Tibial artery (tissue), 4 donors: ENCODE measurements around the gene RELB.

Experiments used
- DNase-seq, 2 donors: peaks; one replicate each; pipeline ENCODE4 v3.0.0-alpha.2; 2019
- H3K27ac ChIP-seq, 2 donors: fragments of 200-600 bp; sonication (generic) in 1 of 2; 1 replicate in 1 of 2; 2 replicates in 1 of 2; pipeline ENCODE4 v1.5.1; 2018 to 2019; ENCODE audit warnings: mild to moderate bottlenecking in 1 of 2
- H3K27me3 ChIP-seq, 2 donors: fragments of 200-600 bp; sonication (generic) in 1 of 2; one replicate each; pipeline versions ENCODE4 v1.5.1 to v1.6.0; 2016 to 2019
- H3K36me3 ChIP-seq, 3 donors: fragments of 200-600 bp; sonication (generic) in 2 of 3; one replicate each; pipeline ENCODE4 v1.5.1; 2016 to 2019; ENCODE audit warnings: mild to moderate bottlenecking in 2 of 3
- H3K4me1 ChIP-seq, 4 donors: fragments of 200-600 bp; sonication (generic) in 2 of 4; 1 replicate in 3 of 4; 2 replicates in 1 of 4; pipeline ENCODE4 v1.5.1; 2016 to 2019
- H3K4me3 ChIP-seq, 2 donors: fragments of 200-600 bp; sonication (generic) in 1 of 2; 1 replicate in 1 of 2; 2 replicates in 1 of 2; pipeline ENCODE4 v1.5.1; 2018 to 2019; ENCODE audit warnings: mild to moderate bottlenecking in 2 of 2
- H3K9me3 ChIP-seq, 3 donors: fragments of 200-600 bp; sonication (generic) in 1 of 3; one replicate each; pipeline ENCODE4 v1.5.1; 2016 to 2019
- CTCF ChIP-seq, 2 experiments: fragments of 200-600 bp in 1 of 2; fragments of 450-650 bp in 1 of 2; IDR thresholded peaks; one replicate each; pipeline ENCODE4 v1.5.1; 2017 to 2019; ENCODE audit warnings: antibody characterized with exemption in 2 of 2, mild to moderate bottlenecking in 1 of 2, moderate library complexity in 1 of 2
- intact Hi-C: fragments of 100-400 bp; cut with DNase I; formaldehyde crosslinking; loops from one replicate; pipeline ENCODE4 v1.15.0; 2023; ENCODE audit warnings: low total_unique reads

The RELB gene

DNA sequence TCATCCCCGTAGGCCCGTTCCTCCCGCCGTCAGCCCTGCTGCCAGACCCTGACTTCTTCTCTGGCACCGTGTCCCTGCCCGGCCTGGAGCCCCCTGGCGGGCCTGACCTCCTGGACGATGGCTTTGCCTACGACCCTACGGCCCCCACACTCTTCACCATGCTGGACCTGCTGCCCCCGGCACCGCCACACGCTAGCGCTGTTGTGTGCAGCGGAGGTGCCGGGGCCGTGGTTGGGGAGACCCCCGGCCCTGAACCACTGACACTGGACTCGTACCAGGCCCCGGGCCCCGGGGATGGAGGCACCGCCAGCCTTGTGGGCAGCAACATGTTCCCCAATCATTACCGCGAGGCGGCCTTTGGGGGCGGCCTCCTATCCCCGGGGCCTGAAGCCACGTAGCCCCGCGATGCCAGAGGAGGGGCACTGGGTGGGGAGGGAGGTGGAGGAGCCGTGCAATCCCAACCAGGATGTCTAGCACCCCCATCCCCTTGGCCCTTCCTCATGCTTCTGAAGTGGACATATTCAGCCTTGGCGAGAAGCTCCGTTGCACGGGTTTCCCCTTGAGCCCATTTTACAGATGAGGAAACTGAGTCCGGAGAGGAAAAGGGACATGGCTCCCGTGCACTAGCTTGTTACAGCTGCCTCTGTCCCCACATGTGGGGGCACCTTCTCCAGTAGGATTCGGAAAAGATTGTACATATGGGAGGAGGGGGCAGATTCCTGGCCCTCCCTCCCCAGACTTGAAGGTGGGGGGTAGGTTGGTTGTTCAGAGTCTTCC lies 36.3 kb downstream of the RELB start:
- Histone ChIP-seq H3K4me1 (peaks cover 0 to 36% (median 30%) of the 10 kb centered on the region in 4 donors), H3K36me3 (peaks cover 21 to 60% (median 43%) of the 10 kb centered on the region in 3 donors), H3K27me3 (no peaks in the 10 kb centered on the region), H3K4me3 (no peak overlapping the region), H3K9me3 (no peaks in the 10 kb centered on the region), H3K27ac (no peak overlapping the region)
- DNase-seq = no peak
- intact Hi-C loops = no loop called here
- no peak for TF ChIP-seq CTCF (IDR thresholded peaks at IDR 0.05)

- Histone ChIP-seq H3K4me1 (peaks cover 0 to 38% (median 30%) of the 10 kb centered on the region in 4 donors), H3K27ac (peak within 1 kb of the TSS; percentile 73 to 92), H3K9me3 (no peaks in the 10 kb centered on the region), H3K36me3 (peaks cover 31 to 62% (median 53%) of the 10 kb centered on the region in 3 donors), H3K4me3 (peak within 1 kb of the TSS; percentile 66 to 85), H3K27me3 (no peaks in the 10 kb centered on the region)
- intact Hi-C loops = no loop called here
- TF ChIP-seq CTCF (IDR thresholded peaks at IDR 0.05) = no peak
- DNase-seq = peak; percentile 88 to 95
Observed at GRCh38 chr19:45038931-45039893, 37.9 kb downstream of the RELB start, which contains the start of gene CLASRP. TSS of gene CLASRP (plus strand) at chr19:45039045. CDS start at chr19:45040213, 1,168 bp downstream.

DNA sequence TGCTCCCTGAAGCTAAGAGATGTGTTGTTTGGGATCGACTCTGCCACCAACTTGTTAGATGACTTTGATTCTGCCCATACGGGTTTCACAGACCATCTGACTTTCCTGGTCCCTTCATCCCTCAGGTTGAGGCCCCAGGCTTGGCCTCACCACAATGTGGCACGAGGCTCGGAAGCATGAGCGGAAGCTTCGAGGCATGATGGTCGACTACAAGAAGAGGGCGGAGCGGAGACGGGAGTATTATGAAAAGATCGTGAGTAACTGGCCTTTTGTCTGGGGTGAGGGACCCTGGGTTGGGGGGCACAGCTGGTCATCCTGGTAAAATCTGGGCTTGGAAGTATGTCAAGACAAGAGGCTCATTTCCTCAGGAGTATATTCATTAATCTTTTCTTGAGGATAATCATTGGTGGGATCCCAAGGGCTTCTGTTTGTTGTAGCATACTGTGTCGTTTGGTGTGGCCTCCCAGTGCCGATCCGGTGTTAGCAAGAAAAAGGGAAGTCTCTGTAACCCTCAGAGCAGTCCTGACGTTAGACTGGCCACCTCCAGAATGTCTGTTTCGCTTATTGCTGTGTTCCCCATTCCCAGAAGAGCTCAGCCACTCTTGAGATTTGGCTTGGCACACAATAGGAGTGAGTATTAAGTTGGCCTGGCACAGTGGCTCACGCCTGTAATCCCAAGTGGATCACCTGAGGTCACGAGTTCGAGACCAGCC lies 39.0 kb downstream of the RELB start:
- Histone ChIP-seq H3K4me1 (peaks cover 0 to 38% (median 30%) of the 10 kb centered on the region in 4 donors), H3K36me3 (peaks cover 31 to 62% (median 59%) of the 10 kb centered on the region in 3 donors), H3K27ac (peak overlapping the region; percentile 73 to 92), H3K9me3 (no peaks in the 10 kb centered on the region), H3K4me3 (peak overlapping the region; percentile 66 to 85), H3K27me3 (no peaks in the 10 kb centered on the region)
- intact Hi-C loops = no loop called here
- TF ChIP-seq CTCF (IDR thresholded peaks at IDR 0.05) = no peak
- DNase-seq = no peak

- Histone ChIP-seq H3K27me3 (no peaks in the 10 kb centered on the region), H3K4me1 (peaks cover 0 to 43% (median 32%) of the 10 kb centered on the region in 4 donors), H3K27ac (no peak overlapping the region), H3K9me3 (no peaks in the 10 kb centered on the region), H3K4me3 (no peak overlapping the region), H3K36me3 (peaks cover 38 to 62% (median 60%) of the 10 kb centered on the region in 3 donors)
- no peak for TF ChIP-seq CTCF (IDR thresholded peaks at IDR 0.05)
- intact Hi-C loops = no loop called here
- DNase-seq = no peak
Observed at GRCh38 chr19:45041125-45041524, 39.9 kb downstream of the RELB start.
